ENCODE data around the gene PRAC1.

DNA sequence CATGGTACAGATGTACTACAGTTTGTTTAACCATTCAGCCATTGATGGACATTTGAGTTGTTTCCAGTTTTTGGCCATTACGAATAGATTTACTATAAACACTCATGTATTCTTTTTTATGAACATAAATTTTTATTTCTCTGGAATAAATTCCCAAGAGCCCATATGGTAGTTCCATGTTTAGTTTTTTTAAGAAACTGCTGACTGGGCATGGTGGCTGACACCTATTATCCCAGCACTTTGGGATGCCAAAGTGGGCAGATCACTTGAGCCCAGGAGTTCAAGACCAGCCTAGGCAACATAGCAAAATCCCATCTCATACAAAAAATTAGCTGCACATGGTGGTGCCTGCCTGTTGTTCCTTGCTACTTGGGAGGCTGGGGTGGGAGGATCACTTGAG is 30.3 kb downstream of the PRAC1 start:
- TF ChIP-seq, protein P1, sequence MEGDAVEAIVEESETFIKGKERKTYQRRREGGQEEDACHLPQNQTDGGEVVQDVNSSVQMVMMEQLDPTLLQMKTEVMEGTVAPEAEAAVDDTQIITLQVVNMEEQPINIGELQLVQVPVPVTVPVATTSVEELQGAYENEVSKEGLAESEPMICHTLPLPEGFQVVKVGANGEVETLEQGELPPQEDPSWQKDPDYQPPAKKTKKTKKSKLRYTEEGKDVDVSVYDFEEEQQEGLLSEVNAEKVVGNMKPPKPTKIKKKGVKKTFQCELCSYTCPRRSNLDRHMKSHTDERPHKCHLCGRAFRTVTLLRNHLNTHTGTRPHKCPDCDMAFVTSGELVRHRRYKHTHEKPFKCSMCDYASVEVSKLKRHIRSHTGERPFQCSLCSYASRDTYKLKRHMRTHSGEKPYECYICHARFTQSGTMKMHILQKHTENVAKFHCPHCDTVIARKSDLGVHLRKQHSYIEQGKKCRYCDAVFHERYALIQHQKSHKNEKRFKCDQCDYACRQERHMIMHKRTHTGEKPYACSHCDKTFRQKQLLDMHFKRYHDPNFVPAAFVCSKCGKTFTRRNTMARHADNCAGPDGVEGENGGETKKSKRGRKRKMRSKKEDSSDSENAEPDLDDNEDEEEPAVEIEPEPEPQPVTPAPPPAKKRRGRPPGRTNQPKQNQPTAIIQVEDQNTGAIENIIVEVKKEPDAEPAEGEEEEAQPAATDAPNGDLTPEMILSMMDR (IDR thresholded peaks at IDR 0.05), result no peak
- TF ChIP-seq POLR2A (IDR thresholded peaks at IDR 0.05) (no peak), POLR2AphosphoS5 (IDR thresholded peaks at IDR 0.05; ENCODE audit: insufficient read depth in 1 of 2, low read depth in 1 of 2) (no peak)

All from vagina (tissue), 2 donors.